Measurements from ENCODE around the gene DAD1. TPM values are rescaled to one million over a fixed set of nuclear protein-coding genes. Genes with fewer than 3 reads are reported as not detected.

DAD1 gene
- total RNA-seq, 1 experiment from 2014 or later: 162 TPM

DNA sequence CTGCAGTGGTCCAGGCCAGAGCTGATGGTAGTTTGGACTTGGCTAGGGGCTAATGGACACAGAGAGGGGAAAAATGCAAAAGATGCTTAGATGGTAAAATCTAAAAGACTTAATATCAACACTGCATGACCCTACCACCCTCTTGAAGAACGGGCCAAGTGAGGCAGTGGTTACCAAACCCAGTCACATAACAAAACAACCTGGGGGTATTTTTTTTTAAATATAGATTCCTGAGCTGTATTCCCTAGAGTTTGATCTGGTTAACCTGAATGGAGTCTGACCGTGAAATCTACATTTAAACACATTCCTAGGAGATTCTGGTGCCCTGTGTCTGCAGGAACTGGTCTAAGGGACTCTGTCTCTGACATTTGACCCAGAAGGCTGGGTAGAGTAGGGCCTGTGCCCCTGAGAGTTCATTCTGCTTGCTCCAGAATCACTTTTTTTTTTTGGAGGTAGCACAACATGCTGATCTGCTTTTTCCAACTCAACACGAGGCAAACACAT, 24.8 kb upstream of the DAD1 start:
- RAD21 ChIA-PET (ENCODE audit: low non-redundant PET in 1 of 2, low total read pairs in 2 of 2, uncharacterized antibody in 2 of 2, unreplicated experiment in 2 of 2): no interaction called here
- Histone ChIP-seq H3K4me1 (ENCODE audit: control insufficient read depth in 1 of 2, insufficient read depth in 2 of 2, low read length in 2 of 2) (peaks cover 17 to 23% of the 10 kb centered on the region in 2 experiments), H3K4me3 (replicated peaks in 1 of 2; ENCODE audit: low read depth in 1 of 2, low read length in 2 of 2) (peak overlapping the region in 1 of 2 experiments; percentile 39; a peak in 2 of 4 replicates), H3K27me3 (ENCODE audit: insufficient read depth, low read length) (no peaks in the 10 kb centered on the region), H3K9ac (ENCODE audit: low read length) (peak overlapping the region; percentile 58), H3K27ac (ENCODE audit: low read depth, low read length) (no peak overlapping the region), H3K9me3 (ENCODE audit: control insufficient read depth in 1 of 2, insufficient read depth in 1 of 2, low read depth in 1 of 2, low read length in 2 of 2) (no peaks in the 10 kb centered on the region), H2AFZ (ENCODE audit: low read depth, low read length, poor library complexity, severe bottlenecking) (no peak overlapping the region), H3K36me3 (ENCODE audit: control insufficient read depth in 1 of 2, insufficient read depth in 2 of 2, low read length in 2 of 2) (no peaks in the 10 kb centered on the region), H4K20me1 (ENCODE audit: insufficient read depth) (no peaks in the 10 kb centered on the region), H3K79me2 (ENCODE audit: insufficient read depth, low read length) (no peaks in the 10 kb centered on the region), H3K9me2 (ENCODE audit: insufficient read depth) (no peaks in the 10 kb centered on the region), H3K4me2 (ENCODE audit: low read length) (peak overlapping the region; percentile 73)
- intact Hi-C loops (cut with micrococcal nuclease): no loop called here
- POLR2A ChIA-PET: no interaction called here
- DNase-seq (ENCODE audit: low read depth, low spot score) (no peak), ATAC-seq (peak; percentile 30)
- no TSS peak for BruUV-seq (replicated peaks)
- CTCF ChIA-PET: interaction anchor here (1.0 kb wide), 2 partner anchors 24 to 43 kb away, joined by 4 read pairs; no protein-coding TSS in a partner anchor
- TF ChIP-seq ELF1 (IDR thresholded peaks at IDR 0.05; ENCODE audit: borderline replicate concordance, low read depth): no peak
- no peak for TF ChIP-seq SRF (IDR thresholded peaks at IDR 0.05; ENCODE audit: low read depth)
- TF ChIP-seq, protein P1, sequence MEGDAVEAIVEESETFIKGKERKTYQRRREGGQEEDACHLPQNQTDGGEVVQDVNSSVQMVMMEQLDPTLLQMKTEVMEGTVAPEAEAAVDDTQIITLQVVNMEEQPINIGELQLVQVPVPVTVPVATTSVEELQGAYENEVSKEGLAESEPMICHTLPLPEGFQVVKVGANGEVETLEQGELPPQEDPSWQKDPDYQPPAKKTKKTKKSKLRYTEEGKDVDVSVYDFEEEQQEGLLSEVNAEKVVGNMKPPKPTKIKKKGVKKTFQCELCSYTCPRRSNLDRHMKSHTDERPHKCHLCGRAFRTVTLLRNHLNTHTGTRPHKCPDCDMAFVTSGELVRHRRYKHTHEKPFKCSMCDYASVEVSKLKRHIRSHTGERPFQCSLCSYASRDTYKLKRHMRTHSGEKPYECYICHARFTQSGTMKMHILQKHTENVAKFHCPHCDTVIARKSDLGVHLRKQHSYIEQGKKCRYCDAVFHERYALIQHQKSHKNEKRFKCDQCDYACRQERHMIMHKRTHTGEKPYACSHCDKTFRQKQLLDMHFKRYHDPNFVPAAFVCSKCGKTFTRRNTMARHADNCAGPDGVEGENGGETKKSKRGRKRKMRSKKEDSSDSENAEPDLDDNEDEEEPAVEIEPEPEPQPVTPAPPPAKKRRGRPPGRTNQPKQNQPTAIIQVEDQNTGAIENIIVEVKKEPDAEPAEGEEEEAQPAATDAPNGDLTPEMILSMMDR (IDR thresholded peaks at IDR 0.05 in 2 of 3, conservative IDR thresholded peaks at IDR 0.05 in 1 of 3; ENCODE audit: borderline replicate concordance in 1 of 3, insufficient read depth in 1 of 3, low read depth in 2 of 3, low read length in 2 of 3): no peak
- no peak for TF ChIP-seq CBX3 (IDR thresholded peaks at IDR 0.05; ENCODE audit: low read depth)
- TF ChIP-seq TCF7L2 (IDR thresholded peaks at IDR 0.05; ENCODE audit: borderline replicate concordance, extremely low read depth, insufficient read depth, insufficient read length): no peak

DNA sequence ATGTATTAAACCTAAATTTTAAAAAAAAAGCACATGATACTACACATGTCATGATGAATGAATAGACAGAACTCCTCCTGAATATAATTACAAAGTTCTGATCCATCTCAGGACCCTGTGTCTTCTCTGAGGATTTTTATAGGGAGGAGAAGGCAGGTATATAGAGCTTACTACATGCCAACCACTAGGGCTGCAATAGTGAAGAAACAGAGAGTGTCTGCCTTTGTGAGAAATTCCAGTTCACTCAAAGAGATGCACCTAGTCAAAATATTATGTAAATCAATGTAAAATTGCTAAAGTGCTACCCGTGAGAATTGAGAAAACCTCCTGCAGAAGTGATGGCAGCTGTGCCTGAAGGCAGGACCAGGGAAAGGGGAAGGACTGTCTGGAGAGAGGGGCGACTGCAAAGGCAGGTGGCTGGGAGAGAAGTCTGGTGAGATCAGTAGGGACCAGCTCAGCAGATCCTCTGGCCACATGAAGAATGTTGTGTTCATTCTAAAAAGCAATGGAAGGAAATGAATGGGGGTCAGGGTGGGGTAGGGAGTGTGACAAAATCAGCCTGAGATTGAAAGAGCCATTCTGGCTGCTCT, 24.2 kb upstream of the DAD1 start:
- H3K4me2 ChIP-seq (ENCODE audit: low read length): peak overlapping the region; percentile 73
- H3K79me2 ChIP-seq (ENCODE audit: insufficient read depth, low read length): no peaks in the 10 kb centered on the region
- CTCF ChIA-PET: interaction anchor here (0.6 to 1.0 kb wide), 3 partner anchors 24 to 104 kb away, joined by 3 to 4 read pairs (median 4); no protein-coding TSS in a partner anchor

More for the DNA sequence above, 24.2 kb upstream of the DAD1 start:
- Histone ChIP-seq H3K27ac (ENCODE audit: low read depth, low read length) (no peak overlapping the region), H3K4me1 (ENCODE audit: control insufficient read depth in 1 of 2, insufficient read depth in 2 of 2, low read length in 2 of 2) (peaks cover 17 to 23% of the 10 kb centered on the region in 2 experiments), H3K9me3 (ENCODE audit: control insufficient read depth in 1 of 2, insufficient read depth in 1 of 2, low read depth in 1 of 2, low read length in 2 of 2) (no peaks in the 10 kb centered on the region), H3K4me3 (replicated peaks in 1 of 2; ENCODE audit: low read depth in 1 of 2, low read length in 2 of 2) (no peak overlapping the region), H3K27me3 (ENCODE audit: insufficient read depth, low read length) (no peaks in the 10 kb centered on the region), H3K9me2 (ENCODE audit: insufficient read depth) (no peaks in the 10 kb centered on the region), H2AFZ (ENCODE audit: low read depth, low read length, poor library complexity, severe bottlenecking) (no peak overlapping the region), H3K9ac (ENCODE audit: low read length) (peak overlapping the region; percentile 58), H4K20me1 (ENCODE audit: insufficient read depth) (no peaks in the 10 kb centered on the region), H3K36me3 (ENCODE audit: control insufficient read depth in 1 of 2, insufficient read depth in 2 of 2, low read length in 2 of 2) (no peaks in the 10 kb centered on the region)
- ChIA-PET POLR2A (no interaction called here), RAD21 (ENCODE audit: low non-redundant PET in 1 of 2, low total read pairs in 2 of 2, uncharacterized antibody in 2 of 2, unreplicated experiment in 2 of 2) (no interaction called here)
- ATAC-seq (no peak), DNase-seq (ENCODE audit: low read depth, low spot score) (no peak)
- intact Hi-C loops (cut with micrococcal nuclease): no loop called here
- BruUV-seq (replicated peaks): no TSS peak
- TF ChIP-seq CBX3 (IDR thresholded peaks at IDR 0.05; ENCODE audit: low read depth): no peak
- TF ChIP-seq, protein P1 (IDR thresholded peaks at IDR 0.05 in 2 of 3, conservative IDR thresholded peaks at IDR 0.05 in 1 of 3; ENCODE audit: borderline replicate concordance in 1 of 3, insufficient read depth in 1 of 3, low read depth in 2 of 3, low read length in 2 of 3): peak in 2 of 3 experiments; percentile 34 to 37; a peak in 4 of 6 replicates
- TF ChIP-seq, protein P2, sequence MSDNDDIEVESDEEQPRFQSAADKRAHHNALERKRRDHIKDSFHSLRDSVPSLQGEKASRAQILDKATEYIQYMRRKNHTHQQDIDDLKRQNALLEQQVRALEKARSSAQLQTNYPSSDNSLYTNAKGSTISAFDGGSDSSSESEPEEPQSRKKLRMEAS (IDR thresholded peaks at IDR 0.05): no peak
